HepG2 (cell line): ENCODE results near the gene HS6ST1. TPM values are rescaled to one million over a fixed set of nuclear protein-coding genes. Genes with fewer than 3 reads are reported as not detected.

Experiments used
- ASH2L ChIP-seq: fragments of 300-600, 200-600 bp; sonication (generic); IDR thresholded peaks from 2 replicates; pipeline ENCODE4 v1.7.0; 2017; ENCODE audit warnings: low read depth, mild to moderate bottlenecking, moderate library complexity, mixed read lengths, low read length; ENCODE audit not compliant: insufficient read length
- CCAR2 ChIP-seq: fragments of 200-400 bp; formaldehyde crosslinking; optimal IDR thresholded peaks from 2 replicates; pipeline ENCODE3; 2018; ENCODE audit warnings: low read depth, mild to moderate bottlenecking, low read length, moderate library complexity
- HDAC1 ChIP-seq: sonication (generic); formaldehyde crosslinking; IDR thresholded peaks from 2 replicates; pipeline ENCODE4 v1.5.1; 2020; ENCODE audit warnings: mild to moderate bottlenecking, missing genetic modification reagents
- HNRNPUL1 ChIP-seq: fragments of 200-400 bp; formaldehyde crosslinking; IDR thresholded peaks from 2 replicates; pipeline ENCODE4 v1.6.1; 2017; ENCODE audit warnings: low read depth, mild to moderate bottlenecking, low read length, moderate library complexity
- IKZF5 ChIP-seq: IDR thresholded peaks from 2 replicates; pipeline ENCODE4 v1.6.1; 2018; ENCODE audit warnings: missing genetic modification reagents, mild to moderate bottlenecking, missing compliant biosample characterization
- PAXIP1 ChIP-seq: sonication (generic); formaldehyde crosslinking; conservative IDR thresholded peaks from 2 replicates; pipeline ENCODE4 v1.4.0; 2020; ENCODE audit warnings: mild to moderate bottlenecking, missing genetic modification reagents, moderate library complexity
- WIZ ChIP-seq: sonication (generic); formaldehyde crosslinking; IDR thresholded peaks from 2 replicates; pipeline ENCODE4 v1.5.1; 2020; ENCODE audit warnings: mild to moderate bottlenecking, missing genetic modification reagents
- ZHX1 ChIP-seq: sonication (generic); formaldehyde crosslinking; IDR thresholded peaks from 2 replicates; pipeline ENCODE4 v1.8.1; 2022; ENCODE audit warnings: low read depth, mild to moderate bottlenecking, missing genetic modification reagents
- ZNF552 ChIP-seq: sonication (generic); formaldehyde crosslinking; IDR thresholded peaks from 2 replicates; pipeline ENCODE4 v1.9.0; 2022; ENCODE audit warnings: missing genetic modification reagents, mild to moderate bottlenecking, borderline replicate concordance
- ZNF567 ChIP-seq: sonication (generic); formaldehyde crosslinking; IDR thresholded peaks from 2 replicates; pipeline ENCODE4 v1.8.1; 2023; ENCODE audit warnings: mild to moderate bottlenecking, missing genetic modification reagents, borderline replicate concordance
- ZNF646 ChIP-seq: sonication (generic); formaldehyde crosslinking; IDR thresholded peaks from 2 replicates; pipeline ENCODE4 v1.9.0; 2021; ENCODE audit warnings: mild to moderate bottlenecking, missing genetic modification reagents
- ZNF672 ChIP-seq: sonication (generic); formaldehyde crosslinking; IDR thresholded peaks from 2 replicates; pipeline ENCODE4 v1.8.1; 2022; ENCODE audit warnings: missing genetic modification reagents
- ZSCAN20 ChIP-seq: sonication (generic); formaldehyde crosslinking; IDR thresholded peaks from 2 replicates; pipeline ENCODE4 v1.4.0; 2020; ENCODE audit warnings: missing genetic modification reagents, mild to moderate bottlenecking, borderline replicate concordance
- polyA plus RNA-seq, 8 experiments: library from polyadenylated mRNA; depleted of rRNA in 3 of 8; stranded (reverse) in 7 of 8; unstranded in 1 of 8; fragments of >200 nt; fragmentation: Illumina TruSeq in 4 of 8; extraction: Trizol in 4 of 8; gene quantifications; 2 replicates each; pipeline versions ENCODE4 v1.2.1 to v1.2.3, GENCODE V29; 2011 to 2016; ENCODE audit warnings: low read depth in 4 of 8, missing spikeins in 1 of 8, mixed read lengths in 1 of 8; ENCODE audit not compliant: insufficient read depth in 1 of 8
- total RNA-seq, 5 experiments: library from RNA; depleted of rRNA; stranded (reverse); fragments of >200 nt; fragmentation: Illumina TruSeq; extraction: Trizol; gene quantifications; 2 replicates each; pipeline ENCODE4 v1.2.3, GENCODE V29; 2016; ENCODE audit warnings: low read depth in 1 of 5

Gene HS6ST1
- total and polyA plus RNA-seq, 2 of the 13 experiments (the other 11 are each of a cell fraction or from before 2014, with no cell fraction given) = 34.5 to 84.6 TPM

- TF ChIP-seq PAXIP1 (CRISPR knock-in tag) (0 out of 2 replicates have a peak, but pooled peaks have one; percentile 19), ZHX1 (no peak), ZNF646 (no peak; the same call in 1 of the 2 replicates), HNRNPUL1 (no peak), ZNF567 (CRISPR knock-in tag) (no peak), ASH2L (no peak), IKZF5 (CRISPR knock-in tag) (peak; percentile 65), ZNF672 (no peak), WIZ (no peak), ZSCAN20 (CRISPR knock-in tag) (no peak), CCAR2 (no peak), ZNF552 (CRISPR knock-in tag) (no peak), HDAC1 (no peak)
Measured at GRCh38 chr2:128304715-128305554, 13.7 kb downstream of the HS6ST1 start (continued).
